Ecto neural progenitor cell (in vitro differentiated cells): ENCODE measurements around the gene ACAD9.
A peak's percentile ranks its signal among the peaks of the same experiment; 100 is the strongest.
"Not testable (repeated sequence)": the region's sequence is repeated elsewhere in the genome, so short reads cannot be mapped to it uniquely, and the experiment has no call there.

Experiments used
- DNase-seq: peaks from one replicate; pipeline ENCODE4 v3.0.0-alpha.2; 2018; ENCODE audit warnings: low spot score

The ACAD9 gene

GRCh38 chr3:128879125-128879969, at the start of gene ACAD9:
Gene ACAD9 (plus strand): TSS chr3:128879620. CDS start chr3:128879692, 72 bp downstream.
- DNase-seq = peak; percentile 99

GRCh38 chr3:128829925-128830625, 49.3 kb upstream of the ACAD9 start:
- DNase-seq = not testable (repeated sequence)

GRCh38 chr3:128830762-128831161, 48.7 kb upstream of the ACAD9 start:
- DNase-seq = not testable (repeated sequence)

GRCh38 chr3:128832979-128833378, 46.4 kb upstream of the ACAD9 start:
- not testable (repeated sequence) for DNase-seq

- no peak for DNase-seq
Observed at GRCh38 chr3:128835096-128835495, 44.3 kb upstream of the ACAD9 start.

- DNase-seq = no peak
Observed at GRCh38 chr3:128841926-128842920, 37.2 kb upstream of the ACAD9 start.

GRCh38 chr3:128844502-128844901, 34.9 kb upstream of the ACAD9 start:
- no peak for DNase-seq

GRCh38 chr3:128845119-128845777, 34.2 kb upstream of the ACAD9 start:
- no peak for DNase-seq

- peak; percentile 88 for DNase-seq
Observed at GRCh38 chr3:128845778-128846485, 33.5 kb upstream of the ACAD9 start.

- no peak for DNase-seq
Observed at GRCh38 chr3:128846486-128846891, 32.9 kb upstream of the ACAD9 start.

- DNase-seq = no peak
Observed at GRCh38 chr3:128847666-128848370, 31.6 kb upstream of the ACAD9 start.

GRCh38 chr3:128848936-128849335, 30.5 kb upstream of the ACAD9 start:
- DNase-seq = no peak

GRCh38 chr3:128849911-128850455, 29.4 kb upstream of the ACAD9 start:
- DNase-seq = no peak

GRCh38 chr3:128850544-128850943, 28.9 kb upstream of the ACAD9 start:
- no peak for DNase-seq

- no peak for DNase-seq
Observed at GRCh38 chr3:128851601-128852000, 27.8 kb upstream of the ACAD9 start.

GRCh38 chr3:128853826-128854225, 25.6 kb upstream of the ACAD9 start:
- no peak for DNase-seq

GRCh38 chr3:128854475-128854874, 24.9 kb upstream of the ACAD9 start:
- no peak for DNase-seq

GRCh38 chr3:128855569-128855968, 23.9 kb upstream of the ACAD9 start:
- DNase-seq = no peak

- no peak for DNase-seq
Observed at GRCh38 chr3:128858167-128858566, 21.3 kb upstream of the ACAD9 start.

- no peak for DNase-seq
Observed at GRCh38 chr3:128859630-128860029, 19.8 kb upstream of the ACAD9 start.
